Stimulated activated CD4-positive, alpha-beta T cell treated with anti-CD3 and anti-CD28 coated beads, TNF-alpha, amount 100 ng/mL, for 1 hour (primary cell): ENCODE measurements around the gene RAF1.

ENCODE experiments used
- DNase-seq, 3 donors: peaks; one replicate each; pipeline ENCODE4 v3.0.0-alpha.2; 2020; ENCODE audit warnings: low read depth in 3 of 3, low spot score in 1 of 3

The RAF1 gene

GRCh38 chr3:12593473-12593872, 70.4 kb downstream of the RAF1 start:
- no peak for DNase-seq

GRCh38 chr3:12591997-12592715, 71.8 kb downstream of the RAF1 start:
- no peak for DNase-seq

GRCh38 chr3:12591456-12591855, 72.5 kb downstream of the RAF1 start:
- no peak for DNase-seq

GRCh38 chr3:12590096-12590495, 73.8 kb downstream of the RAF1 start:
- DNase-seq = no peak

- no peak for DNase-seq
These were observed 75.6 kb downstream of the RAF1 start for GRCh38 chr3:12588039-12589009.

GRCh38 chr3:12586403-12586802, 77.5 kb downstream of the RAF1 start:
- DNase-seq = no peak

GRCh38 chr3:12585970-12586369, 77.9 kb downstream of the RAF1 start:
- no peak for DNase-seq

- no peak for DNase-seq
These were observed 78.7 kb downstream of the RAF1 start for GRCh38 chr3:12585181-12585580.

- no peak for DNase-seq
These were observed 79.8 kb downstream of the RAF1 start for GRCh38 chr3:12584083-12584482.

GRCh38 chr3:12583280-12583679, 80.6 kb downstream of the RAF1 start:
- DNase-seq = no peak

- DNase-seq = no peak
These were observed 81.2 kb downstream of the RAF1 start for GRCh38 chr3:12582730-12583129.

GRCh38 chr3:12579905-12580304, 84.0 kb downstream of the RAF1 start:
- DNase-seq = no peak

GRCh38 chr3:12579456-12579855, 84.5 kb downstream of the RAF1 start:
- DNase-seq = no peak

GRCh38 chr3:12578742-12579141, 85.2 kb downstream of the RAF1 start:
- no peak for DNase-seq

GRCh38 chr3:12577379-12577778, 86.5 kb downstream of the RAF1 start:
- DNase-seq = no peak

- no peak for DNase-seq
These were observed 89.3 kb downstream of the RAF1 start for GRCh38 chr3:12574661-12575060.

- DNase-seq = no peak
These were observed 89.8 kb downstream of the RAF1 start for GRCh38 chr3:12574131-12574530.

- DNase-seq = no peak
These were observed 91.9 kb downstream of the RAF1 start for GRCh38 chr3:12571986-12572385.

- DNase-seq = no peak
These were observed 94.1 kb downstream of the RAF1 start for GRCh38 chr3:12569836-12570235.

GRCh38 chr3:12568747-12569146, 95.2 kb downstream of the RAF1 start:
- DNase-seq = no peak

- DNase-seq = no peak
These were observed 96.9 kb downstream of the RAF1 start for GRCh38 chr3:12566976-12567375.

- DNase-seq = no peak
These were observed 101.5 kb downstream of the RAF1 start for GRCh38 chr3:12562451-12562850.
